HCT116 (cell line): ENCODE data around the gene SPSB4. TPM values are rescaled to one million over a fixed set of nuclear protein-coding genes. Genes with fewer than 3 reads are reported as not detected.

Experiments used
- ATAC-seq: fragments of 200-7000 bp; cut with Tn5 transposase; 2 replicates; pipeline ENCODE4 v1.9.1; 2020; ENCODE audit warnings: mild to moderate bottlenecking, moderate library complexity
- BruUV-seq: library from RNA; stranded (reverse); fragments of 400-500 nt; replicated peaks from 2 replicates; lab custom pipeline; 2021; lab: Mats Ljungman, UMichigan
- CTCF ChIA-PET: fragments of 300-600 bp; sonication (Branson Sonifier 250); formaldehyde crosslinking; loops from one replicate; lab custom pipeline; 2021; ENCODE audit warnings: antibody characterized with exemption; lab: Charles Lee
- POLR2A ChIA-PET: fragments of 300-600, 350-600 bp; sonication (Branson Sonifier 250); formaldehyde crosslinking; loops from one replicate; lab custom pipeline; 2021; ENCODE audit warnings: antibody characterized with exemption; lab: Charles Lee
- RAD21 ChIA-PET, 2 experiments: fragments of 300-600 bp; sonication (Branson Sonifier 250); formaldehyde crosslinking; loops; one replicate each; lab custom pipeline; 2023; ENCODE audit warnings: low total read pairs in 2 of 2; ENCODE audit not compliant: uncharacterized antibody in 2 of 2, unreplicated experiment in 2 of 2, low non-redundant PET in 1 of 2; lab: Charles Lee
- DNase-seq: peaks from one replicate; pipeline ENCODE4 v3.0.0-alpha.2; 2010; ENCODE audit warnings: low read depth, low spot score
- H2AFZ ChIP-seq: fragments of 200-600 bp; shearing (Covaris generic), sonication (generic); 2 replicates; pipeline ENCODE4 v1.6.1; 2017; ENCODE audit warnings: low read depth, mixed run types, mixed read lengths, antibody characterized with exemption, low read length; ENCODE audit not compliant: poor library complexity, severe bottlenecking
- H3K27ac ChIP-seq: 2 replicates; pipeline ENCODE4 v1.5.1; 2012; ENCODE audit warnings: low read depth, low read length
- H3K27me3 ChIP-seq: fragments of 200-600 bp; sonication (generic); 2 replicates; pipeline ENCODE4 v1.6.1; 2016; ENCODE audit warnings: mixed run types, low read length, mixed read lengths; ENCODE audit not compliant: insufficient read depth
- H3K36me3 ChIP-seq, 2 experiments: fragments of 200-500 bp in 1 of 2; fragments of 200-600 bp in 1 of 2; sonication (Bioruptor generic) in 1 of 2; sonication (generic) in 1 of 2; 2 replicates each; pipeline versions ENCODE4 v1.5.1 to v1.6.1; 2014 to 2016; ENCODE audit warnings: low read length in 2 of 2, inconsistent platforms in 1 of 2, mixed read lengths in 1 of 2, mixed run types in 1 of 2; ENCODE audit not compliant: insufficient read depth in 2 of 2, control insufficient read depth in 1 of 2
- H3K4me1 ChIP-seq, 2 experiments: fragments of 200-600 bp in 1 of 2; sonication (generic) in 1 of 2; 2 replicates each; pipeline versions ENCODE4 v1.5.1 to v1.6.1; 2012 to 2017; ENCODE audit warnings: low read length in 2 of 2, inconsistent platforms in 1 of 2, mild to moderate bottlenecking in 1 of 2, mixed read lengths in 1 of 2, mixed run types in 1 of 2, moderate library complexity in 1 of 2; ENCODE audit not compliant: insufficient read depth in 2 of 2, control insufficient read depth in 1 of 2
- H3K4me2 ChIP-seq: fragments of 200-600 bp; sonication (generic); 2 replicates; pipeline ENCODE4 v1.6.1; 2017; ENCODE audit warnings: mixed run types, low read length, mixed read lengths
- H3K4me3 ChIP-seq, 2 experiments: fragments of 200-600 bp in 1 of 2; sonication (generic) in 1 of 2; replicated peaks in 1 of 2; 2 replicates each; pipeline ENCODE4 v1.5.1; 2011 to 2016; ENCODE audit warnings: low read length in 2 of 2, control low read depth in 1 of 2, low read depth in 1 of 2, mild to moderate bottlenecking in 1 of 2, mixed read lengths in 1 of 2, mixed run types in 1 of 2
- H3K79me2 ChIP-seq: fragments of 200-600 bp; sonication (generic); 2 replicates; pipeline ENCODE4 v1.6.1; 2017; ENCODE audit warnings: mild to moderate bottlenecking, mixed run types, low read length, moderate library complexity, mixed read lengths; ENCODE audit not compliant: insufficient read depth
- H3K9ac ChIP-seq: fragments of 200-600 bp; sonication (generic); 2 replicates; pipeline ENCODE4 v1.6.1; 2016; ENCODE audit warnings: low read length, mixed read lengths
- H3K9me2 ChIP-seq: fragments of 200-600 bp; sonication (generic), shearing (Covaris generic); 2 replicates; pipeline ENCODE4 v1.6.1; 2017; ENCODE audit warnings: mixed run types, mild to moderate bottlenecking, moderate library complexity; ENCODE audit not compliant: insufficient read depth
- H3K9me3 ChIP-seq, 2 experiments: fragments of 200-500 bp in 1 of 2; fragments of 200-600 bp in 1 of 2; sonication (Bioruptor generic) in 1 of 2; sonication (generic) in 1 of 2; 2 replicates each; pipeline ENCODE4 v1.6.1; 2014 to 2017; ENCODE audit warnings: low read length in 2 of 2, mixed read lengths in 2 of 2, inconsistent platforms in 1 of 2, low read depth in 1 of 2, mild to moderate bottlenecking in 1 of 2, mixed run types in 1 of 2, moderate library complexity in 1 of 2; ENCODE audit not compliant: control insufficient read depth in 1 of 2, insufficient read depth in 1 of 2
- H4K20me1 ChIP-seq: fragments of 200-600 bp; sonication (generic), shearing (Covaris generic); 2 replicates; pipeline ENCODE4 v1.6.1; 2017; ENCODE audit warnings: mixed run types, mild to moderate bottlenecking, moderate library complexity; ENCODE audit not compliant: insufficient read depth
- CEBPB ChIP-seq: IDR thresholded peaks from 2 replicates; pipeline ENCODE4 v1.6.1; 2012; ENCODE audit warnings: low read depth
- EGR1 ChIP-seq: IDR thresholded peaks from 2 replicates; pipeline ENCODE4 v1.6.1; 2012; ENCODE audit warnings: low read depth
- EZH2phosphoT487 ChIP-seq: fragments of 200-600 bp; IDR thresholded peaks from 2 replicates; pipeline ENCODE4 v1.6.1; 2018; ENCODE audit warnings: antibody characterized with exemption, borderline replicate concordance
- FOSL1 ChIP-seq: IDR thresholded peaks from 2 replicates; pipeline ENCODE4 v1.6.1; 2012; ENCODE audit warnings: low read depth
- POLR2A ChIP-seq: IDR thresholded peaks from 2 replicates; pipeline ENCODE4 v1.7.0; 2011; ENCODE audit warnings: borderline replicate concordance; ENCODE audit not compliant: insufficient read depth, insufficient read length; ENCODE audit errors: extremely low read depth
- POLR2AphosphoS5 ChIP-seq: IDR thresholded peaks from 2 replicates; pipeline ENCODE4 v1.6.1; 2011; ENCODE audit warnings: mild to moderate bottlenecking, low read depth, low read length, moderate library complexity
- SIN3A ChIP-seq: IDR thresholded peaks from 2 replicates; pipeline ENCODE4 v1.6.1; 2012; ENCODE audit warnings: low read depth
- TCF7L2 ChIP-seq: IDR thresholded peaks from 2 replicates; pipeline ENCODE4 v1.7.0; 2011; ENCODE audit warnings: borderline replicate concordance, inconsistent platforms; ENCODE audit not compliant: insufficient read depth, insufficient read length; ENCODE audit errors: extremely low read depth
- YY1 ChIP-seq: IDR thresholded peaks from 2 replicates; pipeline ENCODE4 v1.6.1; 2011; ENCODE audit warnings: low read length, low read depth, moderate library complexity, mild to moderate bottlenecking; ENCODE audit not compliant: insufficient replicate concordance; ENCODE audit errors: extremely low read depth
- ZFX ChIP-seq: fragments of 450-650 bp; IDR thresholded peaks from 2 replicates; pipeline ENCODE4 v1.6.1; 2017
- ZNF274 ChIP-seq: fragments of 200-500 bp; sonication (Bioruptor generic); IDR thresholded peaks from 2 replicates; pipeline ENCODE4 v1.6.1; 2014; ENCODE audit warnings: mild to moderate bottlenecking, low read depth, low read length, inconsistent platforms
- intact Hi-C: fragments of 100-400 bp; cut with micrococcal nuclease; formaldehyde crosslinking; loops from 2 replicates; pipeline ENCODE4 v1.10.0; 2022
- total RNA-seq: library from RNA; stranded (reverse); gene quantifications from one replicate; pipeline ENCODE4 v1.2.1, GENCODE V29; 2021; ENCODE audit not compliant: unreplicated experiment
- TF ChIP-seq, protein P1 (sequence below), 3 experiments: fragments of 200-600 bp in 1 of 3; sonication (generic) in 1 of 3; IDR thresholded peaks in 2 of 3; conservative IDR thresholded peaks in 1 of 3; 2 replicates each; pipeline ENCODE4 v1.5.1; 2012 to 2017; ENCODE audit warnings: low read depth in 2 of 3, low read length in 2 of 3, antibody characterized with exemption in 1 of 3, borderline replicate concordance in 1 of 3, control low read depth in 1 of 3, mild to moderate bottlenecking in 1 of 3, mixed read lengths in 1 of 3, mixed run types in 1 of 3, moderate library complexity in 1 of 3; ENCODE audit not compliant: insufficient read depth in 1 of 3
- TF ChIP-seq, protein P2 (sequence below): IDR thresholded peaks from 2 replicates; pipeline ENCODE4 v1.6.1; 2012

SPSB4 gene
- total RNA-seq, 1 experiment from 2014 or later = 0.57 TPM

DNA sequence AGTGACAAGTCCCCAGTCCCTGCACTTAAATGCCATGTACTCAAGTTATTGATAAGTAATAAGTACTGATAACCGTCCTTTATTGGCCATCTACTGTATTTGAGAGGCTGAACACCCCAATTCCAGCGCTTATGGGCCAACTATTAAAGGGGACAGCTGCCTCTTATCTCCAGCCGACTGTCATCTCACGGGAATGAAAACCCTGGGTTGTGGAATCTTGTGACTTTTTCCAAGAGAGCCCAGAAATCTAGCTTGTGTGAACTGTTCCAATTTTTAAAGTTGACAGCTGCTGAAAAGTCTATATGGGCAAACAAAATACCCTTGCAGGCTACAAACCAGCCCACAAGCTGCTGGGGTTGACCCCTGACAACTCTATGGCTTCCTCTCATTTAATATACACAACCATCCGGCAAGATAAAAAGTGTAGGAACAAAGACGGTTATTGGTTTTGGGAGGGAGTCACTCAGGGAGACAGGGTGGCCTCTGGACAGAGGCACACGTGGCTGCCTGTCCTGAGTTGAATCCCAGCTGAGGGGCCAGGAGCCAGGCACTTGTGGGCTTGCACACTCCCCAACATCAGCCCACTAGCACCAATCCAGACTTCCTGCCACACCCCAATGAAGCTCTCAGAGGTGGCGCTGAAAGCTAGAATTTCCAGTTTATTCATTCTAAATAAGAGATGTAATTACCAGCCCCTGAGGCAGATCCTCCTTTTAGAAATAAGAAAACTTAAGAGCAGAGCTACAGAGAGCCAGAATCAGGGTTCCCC, 16.2 kb downstream of the SPSB4 start:
- Histone ChIP-seq H4K20me1 (no peaks in the 10 kb centered on the region), H3K4me1 (no peaks in the 10 kb centered on the region), H3K79me2 (no peaks in the 10 kb centered on the region), H3K27me3 (no peaks in the 10 kb centered on the region), H3K36me3 (no peaks in the 10 kb centered on the region), H3K9me2 (no peaks in the 10 kb centered on the region), H3K9ac (no peak overlapping the region), H3K27ac (no peak overlapping the region), H3K4me2 (no peak overlapping the region), H2AFZ (no peak overlapping the region), H3K9me3 (no peaks in the 10 kb centered on the region), H3K4me3 (no peak overlapping the region)
- BruUV-seq = no TSS peak
- ChIA-PET CTCF (no interaction called here), POLR2A (no interaction called here), RAD21 (no interaction called here)
- intact Hi-C loops = no loop called here
- DNase-seq (no peak), ATAC-seq (no peak)
- TF ChIP-seq FOSL1 (no peak), POLR2AphosphoS5 (no peak), CEBPB (no peak), EGR1 (no peak), ZNF274 (no peak), POLR2A (no peak), YY1 (no peak), EZH2phosphoT487 (no peak), TCF7L2 (no peak), ZFX (no peak), SIN3A (no peak)
- TF ChIP-seq, protein P1, sequence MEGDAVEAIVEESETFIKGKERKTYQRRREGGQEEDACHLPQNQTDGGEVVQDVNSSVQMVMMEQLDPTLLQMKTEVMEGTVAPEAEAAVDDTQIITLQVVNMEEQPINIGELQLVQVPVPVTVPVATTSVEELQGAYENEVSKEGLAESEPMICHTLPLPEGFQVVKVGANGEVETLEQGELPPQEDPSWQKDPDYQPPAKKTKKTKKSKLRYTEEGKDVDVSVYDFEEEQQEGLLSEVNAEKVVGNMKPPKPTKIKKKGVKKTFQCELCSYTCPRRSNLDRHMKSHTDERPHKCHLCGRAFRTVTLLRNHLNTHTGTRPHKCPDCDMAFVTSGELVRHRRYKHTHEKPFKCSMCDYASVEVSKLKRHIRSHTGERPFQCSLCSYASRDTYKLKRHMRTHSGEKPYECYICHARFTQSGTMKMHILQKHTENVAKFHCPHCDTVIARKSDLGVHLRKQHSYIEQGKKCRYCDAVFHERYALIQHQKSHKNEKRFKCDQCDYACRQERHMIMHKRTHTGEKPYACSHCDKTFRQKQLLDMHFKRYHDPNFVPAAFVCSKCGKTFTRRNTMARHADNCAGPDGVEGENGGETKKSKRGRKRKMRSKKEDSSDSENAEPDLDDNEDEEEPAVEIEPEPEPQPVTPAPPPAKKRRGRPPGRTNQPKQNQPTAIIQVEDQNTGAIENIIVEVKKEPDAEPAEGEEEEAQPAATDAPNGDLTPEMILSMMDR (IDR thresholded peaks at IDR 0.05 in 2 of 3, conservative IDR thresholded peaks at IDR 0.05 in 1 of 3; ENCODE audit: borderline replicate concordance in 1 of 3, insufficient read depth in 1 of 3, low read depth in 2 of 3, low read length in 2 of 3) = no peak
- TF ChIP-seq, protein P2, sequence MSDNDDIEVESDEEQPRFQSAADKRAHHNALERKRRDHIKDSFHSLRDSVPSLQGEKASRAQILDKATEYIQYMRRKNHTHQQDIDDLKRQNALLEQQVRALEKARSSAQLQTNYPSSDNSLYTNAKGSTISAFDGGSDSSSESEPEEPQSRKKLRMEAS = no peak
